ENCODE data around the gene TCEAL3. TPM values are rescaled to one million over a fixed set of nuclear protein-coding genes. Genes with fewer than 3 reads are reported as not detected.
"Not testable (repeated sequence)": the region's sequence is repeated elsewhere in the genome, so short reads cannot be mapped to it uniquely, and the experiment has no call there.

The TCEAL3 gene
- total RNA-seq, 1 donor from 2014 or later, result 11.9 TPM

GRCh38 chrX:103635436-103635835 is 27.7 kb downstream of the TCEAL3 start:
- TF ChIP-seq CTCF (IDR thresholded peaks at IDR 0.05; ENCODE audit: unreplicated experiment), result no peak
- no peak overlapping the region for H3K27ac Mint-ChIP-seq
- peaks cover 2% of the 10 kb centered on the region for H3K4me1 Mint-ChIP-seq
- H3K27me3 Mint-ChIP-seq (ENCODE audit: low read depth), result no peaks in the 10 kb centered on the region
- H3K4me3 Mint-ChIP-seq, result no peak overlapping the region
- no peak for DNase-seq (ENCODE audit: low spot score in 2 of 2, unreplicated experiment in 2 of 2)
- peaks cover 3% of the 10 kb centered on the region for H3K36me3 Mint-ChIP-seq
- peaks cover 3% of the 10 kb centered on the region for H3K9me3 Mint-ChIP-seq

- DNase-seq (ENCODE audit: low spot score in 2 of 2, unreplicated experiment in 2 of 2), result no peak
- Mint-ChIP-seq H3K9me3 (peaks cover 8% of the 10 kb centered on the region), H3K27me3 (ENCODE audit: low read depth) (no peaks in the 10 kb centered on the region), H3K27ac (no peak overlapping the region), H3K4me1 (peaks cover 2% of the 10 kb centered on the region), H3K4me3 (no peak overlapping the region), H3K36me3 (no peaks in the 10 kb centered on the region)
- no peak for TF ChIP-seq CTCF (IDR thresholded peaks at IDR 0.05; ENCODE audit: unreplicated experiment)
These were observed 30.0 kb downstream of the TCEAL3 start for GRCh38 chrX:103637604-103638338.

- H3K27me3 Mint-ChIP-seq (ENCODE audit: low read depth); H3K4me3 Mint-ChIP-seq; H3K36me3 Mint-ChIP-seq; H3K9me3 Mint-ChIP-seq; H3K4me1 Mint-ChIP-seq; DNase-seq (ENCODE audit: low spot score in 2 of 2, unreplicated experiment in 2 of 2): not testable (repeated sequence)
- H3K27ac Mint-ChIP-seq, result peak overlapping the region; percentile 61
These were observed 30.9 kb downstream of the TCEAL3 start for GRCh38 chrX:103638479-103639346.

- peaks cover 2% of the 10 kb centered on the region for H3K4me1 Mint-ChIP-seq
These were observed 32.8 kb downstream of the TCEAL3 start for GRCh38 chrX:103640401-103641155.

GRCh38 chrX:103644125-103644524 is 36.4 kb downstream of the TCEAL3 start:
- no peak for TF ChIP-seq CTCF (IDR thresholded peaks at IDR 0.05; ENCODE audit: unreplicated experiment)
- Mint-ChIP-seq H3K27me3 (ENCODE audit: low read depth) (peaks cover 4% of the 10 kb centered on the region), H3K27ac (no peak overlapping the region), H3K9me3 (peaks cover 40% of the 10 kb centered on the region), H3K4me1 (peaks cover under 1% of the 10 kb centered on the region), H3K36me3 (no peaks in the 10 kb centered on the region), H3K4me3 (no peak overlapping the region)
- no peak for DNase-seq (ENCODE audit: low spot score in 2 of 2, unreplicated experiment in 2 of 2)

More at GRCh38 chrX:103640401-103641155, 32.8 kb downstream of the TCEAL3 start:
- Mint-ChIP-seq H3K4me3 (no peak overlapping the region), H3K27me3 (ENCODE audit: low read depth) (peaks cover 4% of the 10 kb centered on the region), H3K9me3 (peaks cover 17% of the 10 kb centered on the region), H3K36me3 (no peaks in the 10 kb centered on the region), H3K27ac (no peak overlapping the region)
- no peak for DNase-seq (ENCODE audit: low spot score in 2 of 2, unreplicated experiment in 2 of 2)
- no peak for TF ChIP-seq CTCF (IDR thresholded peaks at IDR 0.05; ENCODE audit: unreplicated experiment)
